ENCODE data around the gene CORO1C. TPM values are rescaled to one million over a fixed set of nuclear protein-coding genes. Genes with fewer than 3 reads are reported as not detected.

CORO1C gene
- total and polyA plus RNA-seq, 2 donors (not counting 3 experiments of a cell fraction or from before 2014, with no cell fraction given): 150 to 240 TPM

- no peak overlapping the region for H3K27ac ChIP-seq (ENCODE audit: insufficient read depth, low read depth, low read length)
- no peaks in the 10 kb centered on the region for H3K9me3 ChIP-seq (replicated peaks; ENCODE audit: control insufficient read depth, insufficient read depth, low read length)
- DNase-seq (ENCODE audit: low read depth, low spot score) (no peak), FAIRE-seq (no peak)
- H2AFZ ChIP-seq (ENCODE audit: low read depth, low read length): no peak overlapping the region
- peaks cover 3% of the 10 kb centered on the region for H3K4me1 ChIP-seq (ENCODE audit: control insufficient read depth, extremely low read depth, insufficient read depth, low read length)
- no peak for TF ChIP-seq FOS (IDR thresholded peaks at IDR 0.05; ENCODE audit: borderline replicate concordance, insufficient read depth, low read length)
- no peak for TF ChIP-seq GATA2 (IDR thresholded peaks at IDR 0.05; ENCODE audit: insufficient read depth, insufficient read length, low read depth, low read length)
- TF ChIP-seq CTCF (IDR thresholded peaks at IDR 0.05; ENCODE audit: extremely low read depth in 1 of 2, insufficient read depth in 1 of 2, low read depth in 1 of 2, low read length in 2 of 2): no peak
- TF ChIP-seq MAX (IDR thresholded peaks at IDR 0.05; ENCODE audit: insufficient read depth, insufficient read length): no peak
- no peak for TF ChIP-seq JUN (IDR thresholded peaks at IDR 0.05; ENCODE audit: borderline replicate concordance, insufficient read depth, insufficient read length, low read depth)
- no peak for TF ChIP-seq POLR2A (IDR thresholded peaks at IDR 0.05; ENCODE audit: low read depth, low read length)
- no peak for TF ChIP-seq MYC (IDR thresholded peaks at IDR 0.05; ENCODE audit: low read depth, low read length)
- TF ChIP-seq EZH2 (IDR thresholded peaks at IDR 0.05; ENCODE audit: borderline replicate concordance, low read depth, low read length, severe bottlenecking): no peak
- no peak for TF ChIP-seq POLR2AphosphoS5 (IDR thresholded peaks at IDR 0.05; ENCODE audit: insufficient read depth, low read depth, low read length)
- dilution Hi-C loops (cut with MboI; ENCODE audit: extremely low pct_ligation_motif_present, low sequenced_read_pairs) (no loop called here), intact Hi-C loops (cut with micrococcal nuclease) (no loop called here)
- no peak overlapping the region for H3K4me3 ChIP-seq (replicated peaks in 1 of 3; ENCODE audit: insufficient read depth in 1 of 3, low read depth in 1 of 3, low read length in 3 of 3)
- no TSS peak for BruUV-seq (replicated peaks)
- H3K79me2 ChIP-seq (ENCODE audit: control insufficient read depth, insufficient read depth, low read length): peaks cover 96% of the 10 kb centered on the region
- CTCF ChIA-PET: interaction anchor here (0.7 to 3.7 kb wide), 8 partner anchors 10 to 96 kb away, joined by 3 to 12 read pairs (median 3); no protein-coding TSS in a partner anchor
- POLR2A ChIA-PET: no interaction called here
- H3K36me3 ChIP-seq (ENCODE audit: control insufficient read depth in 2 of 2, extremely low read depth in 1 of 2, insufficient read depth in 2 of 2, low read length in 2 of 2): peaks cover 0 to 6% of the 10 kb centered on the region in 2 experiments
- no peak overlapping the region for H3K9ac ChIP-seq (replicated peaks; ENCODE audit: extremely low read depth, insufficient read depth, low read length)
- H3K9me1 ChIP-seq (replicated peaks; ENCODE audit: control insufficient read depth, extremely low read depth, insufficient read depth, low read length): peaks cover 3% of the 10 kb centered on the region
- H3K27me3 ChIP-seq (ENCODE audit: control insufficient read depth in 2 of 2, insufficient read depth in 2 of 2, low read length in 2 of 2): no peaks in the 10 kb centered on the region
- H4K20me1 ChIP-seq (replicated peaks; ENCODE audit: control insufficient read depth, extremely low read depth, insufficient read depth, low read length): peaks cover 5% of the 10 kb centered on the region
- no peak overlapping the region for H3K4me2 ChIP-seq (ENCODE audit: insufficient read depth, low read length)
These were observed 17.8 kb downstream of the CORO1C start for GRCh38 chr12:108713471-108713870.

Measured in endothelial cell of umbilical vein (primary cell).